ENCODE data around the gene MAP3K3. TPM values are rescaled to one million over a fixed set of nuclear protein-coding genes. Genes with fewer than 3 reads are reported as not detected.
A peak's percentile ranks its signal among the peaks of the same experiment; 100 is the strongest.

Gene MAP3K3
- total RNA-seq, 1 donor: 51.0 TPM

- no peaks in the 10 kb centered on the region for H3K79me2 ChIP-seq (ENCODE audit: insufficient read depth, low read length)
- DNase-seq (ENCODE audit: insufficient read length, low spot score, missing footprints): peak; percentile 65
Measured at GRCh38 chr17:63694229-63694949, 72.2 kb downstream of the MAP3K3 start.

GRCh38 chr17:63694950-63695773 lies 72.9 kb downstream of the MAP3K3 start:
- peak; percentile 58 for DNase-seq (ENCODE audit: insufficient read length, low spot score, missing footprints)
- no peak overlapping the region for H3K4me2 ChIP-seq (ENCODE audit: insufficient read depth, low read length)
- no peaks in the 10 kb centered on the region for H3K9me3 ChIP-seq (ENCODE audit: low read depth, low read length)
- no peaks in the 10 kb centered on the region for H3K4me1 ChIP-seq (ENCODE audit: insufficient read depth, low read length)
- H4K20me1 ChIP-seq (ENCODE audit: insufficient read depth, low read length): peaks cover 11% of the 10 kb centered on the region
- H3K27me3 ChIP-seq (ENCODE audit: insufficient read depth, low read length): no peaks in the 10 kb centered on the region
- peaks cover 18% of the 10 kb centered on the region for H3K36me3 ChIP-seq (ENCODE audit: insufficient read depth, low read length)
- no peaks in the 10 kb centered on the region for H3K79me2 ChIP-seq (ENCODE audit: insufficient read depth, low read length)
- no peak overlapping the region for H2AFZ ChIP-seq (ENCODE audit: low read length)
- no peak for TF ChIP-seq CTCF (IDR thresholded peaks at IDR 0.05; ENCODE audit: extremely low read depth, low read depth, low read length)
- H3K4me3 ChIP-seq (ENCODE audit: insufficient read depth, low read length): no peak overlapping the region
- H3K27ac ChIP-seq (ENCODE audit: low read depth, low read length): no peak overlapping the region

More at GRCh38 chr17:63694229-63694949, 72.2 kb downstream of the MAP3K3 start:
- H4K20me1 ChIP-seq (ENCODE audit: insufficient read depth, low read length): peaks cover 11% of the 10 kb centered on the region
- no peaks in the 10 kb centered on the region for H3K27me3 ChIP-seq (ENCODE audit: insufficient read depth, low read length)
- TF ChIP-seq CTCF (IDR thresholded peaks at IDR 0.05; ENCODE audit: extremely low read depth, low read depth, low read length): no peak
- H3K27ac ChIP-seq (ENCODE audit: low read depth, low read length): no peak overlapping the region
- no peak overlapping the region for H2AFZ ChIP-seq (ENCODE audit: low read length)
- no peaks in the 10 kb centered on the region for H3K9me3 ChIP-seq (ENCODE audit: low read depth, low read length)
- no peak overlapping the region for H3K4me2 ChIP-seq (ENCODE audit: insufficient read depth, low read length)
- no peaks in the 10 kb centered on the region for H3K4me1 ChIP-seq (ENCODE audit: insufficient read depth, low read length)
- peaks cover 25% of the 10 kb centered on the region for H3K36me3 ChIP-seq (ENCODE audit: insufficient read depth, low read length)
- H3K4me3 ChIP-seq (ENCODE audit: insufficient read depth, low read length): no peak overlapping the region

- Histone ChIP-seq H2AFZ (ENCODE audit: low read length) (no peak overlapping the region), H3K27ac (ENCODE audit: low read depth, low read length) (no peak overlapping the region), H4K20me1 (ENCODE audit: insufficient read depth, low read length) (peaks cover 11% of the 10 kb centered on the region), H3K4me3 (ENCODE audit: insufficient read depth, low read length) (no peak overlapping the region), H3K9me3 (ENCODE audit: low read depth, low read length) (no peaks in the 10 kb centered on the region), H3K36me3 (ENCODE audit: insufficient read depth, low read length) (peaks cover 12% of the 10 kb centered on the region), H3K4me1 (ENCODE audit: insufficient read depth, low read length) (peaks cover 3% of the 10 kb centered on the region), H3K27me3 (ENCODE audit: insufficient read depth, low read length) (no peaks in the 10 kb centered on the region), H3K4me2 (ENCODE audit: insufficient read depth, low read length) (no peak overlapping the region), H3K79me2 (ENCODE audit: insufficient read depth, low read length) (no peaks in the 10 kb centered on the region)
- TF ChIP-seq CTCF (IDR thresholded peaks at IDR 0.05; ENCODE audit: extremely low read depth, low read depth, low read length): no peak
- DNase-seq (ENCODE audit: insufficient read length, low spot score, missing footprints): no peak
Measured at GRCh38 chr17:63695889-63696288, 73.7 kb downstream of the MAP3K3 start.

GRCh38 chr17:63696381-63696961 lies 74.3 kb downstream of the MAP3K3 start:
- H3K79me2 ChIP-seq (ENCODE audit: insufficient read depth, low read length): no peaks in the 10 kb centered on the region
- H3K4me2 ChIP-seq (ENCODE audit: insufficient read depth, low read length): no peak overlapping the region
- H2AFZ ChIP-seq (ENCODE audit: low read length): no peak overlapping the region
- DNase-seq (ENCODE audit: insufficient read length, low spot score, missing footprints): peak; percentile 93
- H3K27ac ChIP-seq (ENCODE audit: low read depth, low read length): no peak overlapping the region
- H3K9me3 ChIP-seq (ENCODE audit: low read depth, low read length): no peaks in the 10 kb centered on the region
- peaks cover 7% of the 10 kb centered on the region for H3K36me3 ChIP-seq (ENCODE audit: insufficient read depth, low read length)
- peaks cover 11% of the 10 kb centered on the region for H4K20me1 ChIP-seq (ENCODE audit: insufficient read depth, low read length)
- no peaks in the 10 kb centered on the region for H3K27me3 ChIP-seq (ENCODE audit: insufficient read depth, low read length)
- peaks cover 8% of the 10 kb centered on the region for H3K4me1 ChIP-seq (ENCODE audit: insufficient read depth, low read length)
- TF ChIP-seq CTCF (IDR thresholded peaks at IDR 0.05; ENCODE audit: extremely low read depth, low read depth, low read length): peak; percentile 45
- H3K4me3 ChIP-seq (ENCODE audit: insufficient read depth, low read length): no peak overlapping the region
